Measurements from ENCODE around the gene MUC4.

DNA sequence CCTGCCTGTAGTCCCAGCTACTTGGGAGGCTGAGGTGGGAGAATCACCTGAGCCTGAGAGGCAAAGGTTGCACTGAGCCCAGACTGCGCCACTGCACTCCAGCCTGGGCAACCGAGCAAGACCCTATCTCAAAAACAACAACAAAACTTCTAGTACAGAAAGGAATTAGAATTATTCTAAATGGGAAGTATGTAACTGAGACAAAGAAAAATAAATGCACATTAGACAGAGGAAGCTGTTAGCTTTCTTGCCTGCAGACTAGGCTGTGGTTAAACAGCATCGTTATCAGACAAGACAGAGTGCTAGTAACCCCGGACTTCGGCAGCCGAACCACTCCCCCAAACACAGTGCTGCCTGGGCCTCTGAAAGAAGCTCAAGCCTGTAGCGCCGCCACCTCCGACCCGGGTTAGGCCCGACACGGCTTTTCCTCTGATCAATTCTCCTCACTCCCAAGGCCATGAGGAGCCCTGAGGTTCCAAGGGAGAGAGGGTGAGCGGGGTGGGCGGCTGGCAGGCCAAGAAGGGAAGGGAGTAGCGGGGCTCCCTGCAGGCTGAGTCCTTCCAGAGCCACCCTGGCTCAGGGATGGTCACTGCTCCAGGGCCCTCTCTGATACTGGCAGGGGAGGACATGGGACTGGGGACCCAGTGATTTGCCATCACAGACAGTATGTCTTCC lies 44.8 kb upstream of the MUC4 start:
- TF ChIP-seq, protein P1, sequence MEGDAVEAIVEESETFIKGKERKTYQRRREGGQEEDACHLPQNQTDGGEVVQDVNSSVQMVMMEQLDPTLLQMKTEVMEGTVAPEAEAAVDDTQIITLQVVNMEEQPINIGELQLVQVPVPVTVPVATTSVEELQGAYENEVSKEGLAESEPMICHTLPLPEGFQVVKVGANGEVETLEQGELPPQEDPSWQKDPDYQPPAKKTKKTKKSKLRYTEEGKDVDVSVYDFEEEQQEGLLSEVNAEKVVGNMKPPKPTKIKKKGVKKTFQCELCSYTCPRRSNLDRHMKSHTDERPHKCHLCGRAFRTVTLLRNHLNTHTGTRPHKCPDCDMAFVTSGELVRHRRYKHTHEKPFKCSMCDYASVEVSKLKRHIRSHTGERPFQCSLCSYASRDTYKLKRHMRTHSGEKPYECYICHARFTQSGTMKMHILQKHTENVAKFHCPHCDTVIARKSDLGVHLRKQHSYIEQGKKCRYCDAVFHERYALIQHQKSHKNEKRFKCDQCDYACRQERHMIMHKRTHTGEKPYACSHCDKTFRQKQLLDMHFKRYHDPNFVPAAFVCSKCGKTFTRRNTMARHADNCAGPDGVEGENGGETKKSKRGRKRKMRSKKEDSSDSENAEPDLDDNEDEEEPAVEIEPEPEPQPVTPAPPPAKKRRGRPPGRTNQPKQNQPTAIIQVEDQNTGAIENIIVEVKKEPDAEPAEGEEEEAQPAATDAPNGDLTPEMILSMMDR (IDR thresholded peaks at IDR 0.05): no peak
- TF ChIP-seq SIN3A (IDR thresholded peaks at IDR 0.05; ENCODE audit: borderline replicate concordance, insufficient read depth, low read depth, low read length): no peak
